HG03196 (cell line): ENCODE results near the gene AJUBA.
A peak's percentile ranks its signal among the peaks of the same experiment; 100 is the strongest.
"Not testable (repeated sequence)": the region's sequence is repeated elsewhere in the genome, so short reads cannot be mapped to it uniquely, and the experiment has no call there.

Experiments used
- ATAC-seq: cut with Tn5 transposase; IDR thresholded peaks from one replicate; pipeline ENCODE4 v1.9.1; 2021; ENCODE audit not compliant: unreplicated experiment

Gene AJUBA

GRCh38 chr14:22982477-22983245 is at the start of gene AJUBA:
Gene AJUBA, minus strand, starts transcription at chr14:22982551. Its CDS starts 285 bp downstream, at chr14:22982266.
- ATAC-seq = no peak

GRCh38 chr14:23030936-23031335 is 48.6 kb upstream of the AJUBA start:
- ATAC-seq = no peak

GRCh38 chr14:23028799-23029198 is 46.4 kb upstream of the AJUBA start:
- no peak for ATAC-seq

- ATAC-seq = no peak
Observed at GRCh38 chr14:23025151-23025814, 42.9 kb upstream of the AJUBA start.

GRCh38 chr14:23024612-23025075 is 42.3 kb upstream of the AJUBA start:
- ATAC-seq = no peak

GRCh38 chr14:23023795-23024152 is 41.4 kb upstream of the AJUBA start:
- ATAC-seq = no peak

GRCh38 chr14:23023022-23023794 is 40.9 kb upstream of the AJUBA start:
- no peak for ATAC-seq

- no peak for ATAC-seq
Observed at GRCh38 chr14:23021889-23022442, 39.6 kb upstream of the AJUBA start.

- ATAC-seq = no peak
Observed at GRCh38 chr14:23021434-23021833, 39.1 kb upstream of the AJUBA start.

- ATAC-seq = no peak
Observed at GRCh38 chr14:23020143-23021128, 38.1 kb upstream of the AJUBA start.

GRCh38 chr14:23018107-23018506 is 35.8 kb upstream of the AJUBA start:
- ATAC-seq = no peak

- ATAC-seq = no peak
Observed at GRCh38 chr14:23017091-23017490, 34.7 kb upstream of the AJUBA start.

GRCh38 chr14:23015618-23016017 is 33.3 kb upstream of the AJUBA start:
- no peak for ATAC-seq

GRCh38 chr14:23013749-23014054 is 31.4 kb upstream of the AJUBA start:
- not testable (repeated sequence) for ATAC-seq

GRCh38 chr14:23013054-23013748 is 30.9 kb upstream of the AJUBA start:
- ATAC-seq = no peak

GRCh38 chr14:23009939-23010726 is 27.8 kb upstream of the AJUBA start, which contains the start of gene C14orf93:
Gene C14orf93, minus strand, starts transcription at chr14:23010143. Its CDS starts 11,120 bp downstream, at chr14:22999023.
- peak; percentile 36 for ATAC-seq

- no peak for ATAC-seq
Observed at GRCh38 chr14:23009483-23009938, 27.2 kb upstream of the AJUBA start.

- ATAC-seq = no peak
Observed at GRCh38 chr14:23008831-23009230, 26.5 kb upstream of the AJUBA start.
